Measurements from ENCODE around the gene MAPK6. TPM values are rescaled to one million over a fixed set of nuclear protein-coding genes. Genes with fewer than 3 reads are reported as not detected.

Gene MAPK6
- total and polyA plus RNA-seq, 4 donors = 5.6 to 27.1 (median 16.9) TPM

Other genes with a start within 250 kb of the MAPK6 start
- 10 to 100 TPM; 47.8 to 57.3 TPM for gene TMOD3, start 189.6 kb upstream of the MAPK6 start, total RNA-seq
- gene TMOD3, start 189.6 kb upstream of the MAPK6 start, polyA plus RNA-seq = 10 to 100 TPM; 11.0 to 11.6 TPM
- gene LEO1, start 47.4 kb upstream of the MAPK6 start, total RNA-seq = 1 to 10 TPM; 8.4 to 9.5 TPM
- 10 to 100 TPM in 1 of 2 donors, 1 to 10 TPM in 1; 7.4 to 10.3 TPM for gene LEO1, start 47.4 kb upstream of the MAPK6 start, polyA plus RNA-seq
- gene BCL2L10, start 93.6 kb downstream of the MAPK6 start, total RNA-seq = not detected
- not detected for gene BCL2L10, start 93.6 kb downstream of the MAPK6 start, polyA plus RNA-seq
- gene GNB5, start 172.2 kb downstream of the MAPK6 start, total RNA-seq = 10 to 100 TPM; 26.6 to 27.6 TPM
- 10 to 100 TPM; 18.2 to 30.0 TPM for gene GNB5, start 172.2 kb downstream of the MAPK6 start, polyA plus RNA-seq

Measured in aorta (tissue), 4 donors.